ENCODE data around the gene HFE. TPM values are rescaled to one million over a fixed set of nuclear protein-coding genes. Genes with fewer than 3 reads are reported as not detected.

Gene HFE
- total RNA-seq, 2 donors from 2014 or later: 8.9 to 16.6 TPM

GRCh38 chr6:26123675-26123946 lies 36.4 kb downstream of the HFE start:
- TF ChIP-seq, protein P1, sequence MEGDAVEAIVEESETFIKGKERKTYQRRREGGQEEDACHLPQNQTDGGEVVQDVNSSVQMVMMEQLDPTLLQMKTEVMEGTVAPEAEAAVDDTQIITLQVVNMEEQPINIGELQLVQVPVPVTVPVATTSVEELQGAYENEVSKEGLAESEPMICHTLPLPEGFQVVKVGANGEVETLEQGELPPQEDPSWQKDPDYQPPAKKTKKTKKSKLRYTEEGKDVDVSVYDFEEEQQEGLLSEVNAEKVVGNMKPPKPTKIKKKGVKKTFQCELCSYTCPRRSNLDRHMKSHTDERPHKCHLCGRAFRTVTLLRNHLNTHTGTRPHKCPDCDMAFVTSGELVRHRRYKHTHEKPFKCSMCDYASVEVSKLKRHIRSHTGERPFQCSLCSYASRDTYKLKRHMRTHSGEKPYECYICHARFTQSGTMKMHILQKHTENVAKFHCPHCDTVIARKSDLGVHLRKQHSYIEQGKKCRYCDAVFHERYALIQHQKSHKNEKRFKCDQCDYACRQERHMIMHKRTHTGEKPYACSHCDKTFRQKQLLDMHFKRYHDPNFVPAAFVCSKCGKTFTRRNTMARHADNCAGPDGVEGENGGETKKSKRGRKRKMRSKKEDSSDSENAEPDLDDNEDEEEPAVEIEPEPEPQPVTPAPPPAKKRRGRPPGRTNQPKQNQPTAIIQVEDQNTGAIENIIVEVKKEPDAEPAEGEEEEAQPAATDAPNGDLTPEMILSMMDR (IDR thresholded peaks at IDR 0.05): no peak
- TF ChIP-seq POLR2A (IDR thresholded peaks at IDR 0.05) (peak; percentile 87), POLR2AphosphoS5 (IDR thresholded peaks at IDR 0.05) (no peak)
- WGBS: 0% methylated on average over 16 of the region's 16 CpGs
- peak overlapping the region; percentile 81 to 85 for H3K4me3 ChIP-seq
- intact Hi-C loops (cut with DNase I): loop anchor here (1.0 to 2.0 kb wide), 2 partner anchors 33 to 161 kb away; a partner anchor contains a TSS
- peak overlapping the region; percentile 91 to 95 for H3K27ac ChIP-seq
- peaks cover 5% of the 10 kb centered on the region for H3K4me1 ChIP-seq (replicated peaks)
- no peaks in the 10 kb centered on the region for H3K36me3 ChIP-seq
- H3K27me3 ChIP-seq (replicated peaks; ENCODE audit: insufficient read depth): no peaks in the 10 kb centered on the region
- no peak for DNase-seq (ENCODE audit: low spot score)
- no peaks in the 10 kb centered on the region for H3K9me3 ChIP-seq

GRCh38 chr6:26123947-26124780 lies 36.9 kb downstream of the HFE start:
- H3K9me3 ChIP-seq: no peaks in the 10 kb centered on the region
- H3K27ac ChIP-seq: peak overlapping the region; percentile 91 to 95
- no peaks in the 10 kb centered on the region for H3K36me3 ChIP-seq
- under 1% methylated on average over 45 of the region's 45 CpGs for WGBS
- peak overlapping the region; percentile 81 to 85 for H3K4me3 ChIP-seq
- intact Hi-C loops (cut with DNase I): loop anchor here (1.0 to 2.0 kb wide), 3 partner anchors 32 to 161 kb away; a partner anchor contains a TSS
- TF ChIP-seq, protein P1 (IDR thresholded peaks at IDR 0.05): no peak
- peak; percentile 94 for TF ChIP-seq POLR2A (IDR thresholded peaks at IDR 0.05)
- peak; percentile 100 for TF ChIP-seq POLR2AphosphoS5 (IDR thresholded peaks at IDR 0.05)
- peaks cover 5% of the 10 kb centered on the region for H3K4me1 ChIP-seq (replicated peaks)
- peak; percentile 93 for DNase-seq (ENCODE audit: low spot score)
- H3K27me3 ChIP-seq (replicated peaks; ENCODE audit: insufficient read depth): no peaks in the 10 kb centered on the region

DNA sequence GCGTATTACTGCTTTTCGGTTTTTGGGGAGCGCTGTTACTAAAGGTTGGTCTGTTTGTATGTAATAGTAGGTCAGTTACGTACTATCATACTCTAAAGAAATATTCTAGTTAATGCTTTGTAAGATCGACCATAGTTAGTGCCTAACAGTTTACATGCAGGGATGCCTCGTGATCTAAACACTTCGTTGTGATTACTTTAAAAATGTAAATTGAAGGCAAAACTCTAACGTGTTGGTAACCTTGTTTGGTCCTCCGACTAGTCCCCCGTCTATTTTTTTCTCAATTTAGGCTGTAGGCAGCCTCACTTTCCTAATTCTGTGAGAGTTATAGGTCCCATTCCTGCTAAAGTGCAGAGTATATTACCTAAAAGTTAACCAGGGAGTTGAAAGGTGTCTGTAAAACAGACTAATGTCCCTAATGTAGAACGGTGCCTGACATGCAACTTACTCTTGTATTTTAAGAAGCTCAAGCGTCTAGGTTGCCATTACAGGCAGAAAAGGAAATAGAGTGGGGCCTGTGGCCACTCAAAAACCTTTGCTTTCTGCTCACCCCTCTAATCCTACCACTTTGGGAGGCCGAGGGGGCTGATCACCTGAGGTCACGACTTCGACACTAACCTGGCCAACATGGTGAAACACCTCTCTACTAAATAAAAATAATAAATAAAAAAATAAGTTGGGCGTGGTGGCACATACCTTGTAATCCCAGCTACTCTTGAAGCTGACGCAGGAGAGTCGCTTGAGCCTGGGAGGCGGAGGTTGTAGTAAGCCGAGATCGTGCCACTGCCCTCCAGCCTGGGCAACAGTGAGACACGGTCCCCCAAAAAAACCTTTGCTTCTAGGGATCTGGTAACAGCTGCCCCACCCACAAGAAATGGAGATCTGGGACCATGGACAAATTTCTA lies 37.8 kb downstream of the HFE start:
- no peaks in the 10 kb centered on the region for H3K27me3 ChIP-seq (replicated peaks; ENCODE audit: insufficient read depth)
- no peak for DNase-seq (ENCODE audit: low spot score)
- no peaks in the 10 kb centered on the region for H3K36me3 ChIP-seq
- H3K4me3 ChIP-seq: peak overlapping the region; percentile 81 to 85
- no peaks in the 10 kb centered on the region for H3K9me3 ChIP-seq
- peak; percentile 25 for TF ChIP-seq POLR2A (IDR thresholded peaks at IDR 0.05)
- peak; percentile 4 for TF ChIP-seq POLR2AphosphoS5 (IDR thresholded peaks at IDR 0.05)
- TF ChIP-seq, protein P1 (IDR thresholded peaks at IDR 0.05): no peak
- H3K27ac ChIP-seq: peak overlapping the region; percentile 84 to 95
- peaks cover 5% of the 10 kb centered on the region for H3K4me1 ChIP-seq (replicated peaks)
- intact Hi-C loops (cut with DNase I): loop anchor here (2.0 kb wide), 1 partner anchor 74 kb away; a partner anchor contains a TSS
- under 1% methylated on average over 22 of the region's 22 CpGs for WGBS

DNA sequence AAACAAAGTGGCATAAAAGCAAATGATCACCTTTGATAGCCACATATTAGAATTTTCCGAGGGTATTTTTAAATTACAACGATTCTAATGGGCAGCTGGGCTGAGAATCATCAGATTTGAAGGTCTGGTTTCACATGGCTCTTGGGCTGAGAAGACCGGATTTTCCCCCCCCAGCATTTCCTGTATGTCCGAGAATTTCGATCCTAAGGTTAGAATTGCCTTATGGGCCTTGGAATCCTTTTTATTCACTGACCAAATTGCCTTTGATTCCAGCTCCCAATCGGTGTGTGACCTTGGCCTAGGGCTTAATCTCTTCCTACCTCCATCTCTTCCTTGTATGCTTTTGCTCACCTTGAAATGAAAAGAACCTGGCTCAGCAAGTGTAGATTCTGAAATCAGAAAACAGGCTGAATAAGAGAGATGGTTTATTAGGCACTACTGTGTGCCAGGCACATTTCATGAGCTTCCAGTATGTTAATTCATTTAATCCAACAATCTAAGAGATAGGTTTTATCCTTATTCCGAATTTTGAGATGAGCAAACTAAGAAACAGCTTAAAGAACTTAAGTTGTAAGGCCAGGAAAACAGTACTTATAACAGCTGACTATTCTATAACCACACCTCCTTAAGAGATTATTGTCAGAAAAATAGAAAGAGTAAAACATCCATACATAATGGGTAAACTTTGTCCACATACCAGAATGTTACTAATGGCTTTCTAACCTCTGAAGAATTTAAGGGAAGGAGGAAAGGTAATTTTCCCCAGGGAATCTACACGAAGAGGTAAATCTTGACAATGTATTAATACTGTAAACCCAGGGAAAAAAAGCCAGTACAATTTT lies 39.4 kb downstream of the HFE start:
- Histone ChIP-seq H3K4me3 (peak overlapping the region; percentile 81 to 85), H3K4me1 (replicated peaks) (peaks cover 8% of the 10 kb centered on the region), H3K9me3 (no peaks in the 10 kb centered on the region), H3K36me3 (no peaks in the 10 kb centered on the region), H3K27me3 (replicated peaks; ENCODE audit: insufficient read depth) (no peaks in the 10 kb centered on the region), H3K27ac (peak overlapping the region; percentile 84 to 95)
- intact Hi-C loops (cut with DNase I): loop anchor here (1.0 kb wide), 1 partner anchor 32 kb away; a partner anchor contains a TSS
- 11% methylated on average over 8 of the region's 8 CpGs for WGBS
- DNase-seq (ENCODE audit: low spot score): no peak
- TF ChIP-seq POLR2A (IDR thresholded peaks at IDR 0.05) (no peak), POLR2AphosphoS5 (IDR thresholded peaks at IDR 0.05) (no peak)
- TF ChIP-seq, protein P1 (IDR thresholded peaks at IDR 0.05): no peak

All from prostate gland (tissue), 2 donors.